H9 (cell line): ENCODE data around the gene GATA3. TPM values are rescaled to one million over a fixed set of nuclear protein-coding genes. Genes with fewer than 3 reads are reported as not detected.

ENCODE experiments used
- DNase-seq: peaks from one replicate; pipeline ENCODE4 v3.0.0-alpha.2; 2017
- H2AFZ ChIP-seq: one replicate; pipeline ENCODE4 v1.6.1; 2013; ENCODE audit warnings: mild to moderate bottlenecking, low read length, control low read depth, moderate library complexity
- H2AK5ac ChIP-seq: 2 replicates; pipeline ENCODE4 v1.6.1; 2013; ENCODE audit warnings: low read length, control low read depth, mixed read lengths; ENCODE audit not compliant: insufficient read length
- H2BK120ac ChIP-seq: one replicate; pipeline ENCODE4 v1.6.1; 2013; ENCODE audit warnings: low read depth, mild to moderate bottlenecking, low read length, control low read depth, inconsistent platforms; ENCODE audit not compliant: poor library complexity, severe bottlenecking
- H2BK12ac ChIP-seq: 2 replicates; pipeline ENCODE4 v1.6.1; 2013; ENCODE audit warnings: low read length, control low read depth, mixed read lengths, low read depth; ENCODE audit not compliant: insufficient read length
- H2BK15ac ChIP-seq: 2 replicates; pipeline ENCODE4 v1.6.1; 2013; ENCODE audit warnings: low read depth, low read length, control low read depth
- H2BK20ac ChIP-seq: one replicate; pipeline ENCODE4 v1.6.1; 2013; ENCODE audit warnings: low read depth, mild to moderate bottlenecking, low read length, control low read depth, inconsistent platforms; ENCODE audit not compliant: poor library complexity, severe bottlenecking
- H2BK5ac ChIP-seq: 2 replicates; pipeline ENCODE4 v1.6.1; 2013; ENCODE audit warnings: low read length, control low read depth, mixed read lengths; ENCODE audit not compliant: insufficient read length
- H3K14ac ChIP-seq: 2 replicates; pipeline ENCODE4 v1.6.1; 2013; ENCODE audit warnings: low read length, control low read depth; ENCODE audit not compliant: insufficient read depth
- H3K18ac ChIP-seq: 2 replicates; pipeline ENCODE4 v1.6.1; 2013; ENCODE audit warnings: low read depth, mild to moderate bottlenecking, mixed read lengths, low read length, control low read depth; ENCODE audit not compliant: insufficient read length
- H3K23ac ChIP-seq: 2 replicates; pipeline ENCODE4 v1.6.1; 2013; ENCODE audit warnings: low read length, control low read depth, mixed read lengths, low read depth; ENCODE audit not compliant: insufficient read length
- H3K23me2 ChIP-seq: 2 replicates; pipeline ENCODE4 v1.6.1; 2013; ENCODE audit warnings: low read depth, mild to moderate bottlenecking, mixed read lengths, low read length, control low read depth; ENCODE audit not compliant: insufficient read length, poor library complexity, severe bottlenecking
- H3K27ac ChIP-seq: 2 replicates; pipeline ENCODE4 v1.5.1; 2013; ENCODE audit warnings: low read length, control low read depth, mixed read lengths, low read depth; ENCODE audit not compliant: insufficient read length
- H3K27me3 ChIP-seq: 2 replicates; pipeline ENCODE4 v1.6.1; 2013; ENCODE audit warnings: low read length, control low read depth, inconsistent platforms; ENCODE audit not compliant: insufficient read depth
- H3K4ac ChIP-seq: 2 replicates; pipeline ENCODE4 v1.6.1; 2013; ENCODE audit warnings: low read depth, mild to moderate bottlenecking, control low read depth, inconsistent platforms, low read length, moderate library complexity
- H3K4me1 ChIP-seq: 2 replicates; pipeline ENCODE4 v1.6.1; 2013; ENCODE audit warnings: low read length, control low read depth, inconsistent platforms; ENCODE audit not compliant: insufficient read depth
- H3K4me2 ChIP-seq: 2 replicates; pipeline ENCODE4 v1.6.1; 2013; ENCODE audit warnings: low read length, control low read depth, mixed read lengths; ENCODE audit not compliant: insufficient read length, insufficient read depth
- H3K56ac ChIP-seq: 2 replicates; pipeline ENCODE4 v1.6.1; 2013; ENCODE audit warnings: low read depth, mild to moderate bottlenecking, mixed read lengths, low read length, control low read depth; ENCODE audit not compliant: insufficient read length
- H3K79me1 ChIP-seq: 2 replicates; pipeline ENCODE4 v1.6.1; 2013; ENCODE audit warnings: low read depth, mild to moderate bottlenecking, moderate library complexity, low read length, control low read depth, inconsistent platforms; ENCODE audit not compliant: insufficient read depth, poor library complexity, severe bottlenecking
- H3K79me2 ChIP-seq: 2 replicates; pipeline ENCODE4 v1.6.1; 2013; ENCODE audit warnings: low read length, control low read depth, inconsistent platforms; ENCODE audit not compliant: insufficient read depth
- H3K9ac ChIP-seq: 2 replicates; pipeline ENCODE4 v1.6.1; 2013; ENCODE audit warnings: low read length, control low read depth, mixed read lengths; ENCODE audit not compliant: insufficient read length; ENCODE audit errors: extremely low read depth
- H3K9me3 ChIP-seq: one replicate; pipeline ENCODE4 v1.6.1; 2013; ENCODE audit warnings: low read depth, low read length, inconsistent platforms; ENCODE audit not compliant: control insufficient read depth
- H3T11ph ChIP-seq: one replicate; pipeline ENCODE4 v1.6.1; 2013; ENCODE audit warnings: mild to moderate bottlenecking, low read length, control low read depth, inconsistent platforms
- H4K20me1 ChIP-seq: one replicate; pipeline ENCODE4 v1.6.1; 2013; ENCODE audit not compliant: control insufficient read depth, insufficient read length, insufficient read depth
- H4K5ac ChIP-seq: 2 replicates; pipeline ENCODE4 v1.6.1; 2013; ENCODE audit warnings: low read depth, mild to moderate bottlenecking, mixed read lengths, low read length, control low read depth; ENCODE audit not compliant: insufficient read length
- H4K8ac ChIP-seq: replicated peaks from 2 replicates; pipeline ENCODE4 v1.6.1; 2013; ENCODE audit warnings: low read length, control low read depth, mixed read lengths, low read depth; ENCODE audit not compliant: insufficient read length
- H4K91ac ChIP-seq: 2 replicates; pipeline ENCODE4 v1.6.1; 2013; ENCODE audit warnings: low read depth, mild to moderate bottlenecking, moderate library complexity, mixed read lengths, low read length, control low read depth; ENCODE audit not compliant: insufficient read length
- H3K27ac Mint-ChIP-seq, 3 experiments: 2 replicates in 2 of 3; 3 replicates in 1 of 3; pipeline ENCODE4 v1.8.0; 2020 to 2021; ENCODE audit warnings: mixed read lengths in 3 of 3, mild to moderate bottlenecking in 1 of 3, moderate library complexity in 1 of 3
- H3K27me3 Mint-ChIP-seq: 2 replicates; pipeline ENCODE4 v1.8.0; 2021; ENCODE audit warnings: low read depth, mild to moderate bottlenecking, moderate library complexity, mixed read lengths
- H3K36me3 Mint-ChIP-seq, 3 experiments: 2 replicates in 2 of 3; 3 replicates in 1 of 3; pipeline ENCODE4 v1.8.0; 2020 to 2021; ENCODE audit warnings: low read depth in 3 of 3, mixed read lengths in 3 of 3; ENCODE audit not compliant: insufficient read depth in 1 of 3
- H3K4me1 Mint-ChIP-seq, 2 experiments: 2 replicates each; pipeline ENCODE4 v1.8.0; 2020; ENCODE audit warnings: mixed read lengths in 2 of 2
- H3K4me3 Mint-ChIP-seq, 2 experiments: 2 replicates in 1 of 2; 3 replicates in 1 of 2; pipeline ENCODE4 v1.8.0; 2020 to 2021; ENCODE audit warnings: mild to moderate bottlenecking in 2 of 2, mixed read lengths in 2 of 2, moderate library complexity in 1 of 2
- H3K9me3 Mint-ChIP-seq, 2 experiments: 2 replicates in 1 of 2; 3 replicates in 1 of 2; pipeline ENCODE4 v1.8.0; 2020; ENCODE audit warnings: mild to moderate bottlenecking in 2 of 2, mixed read lengths in 2 of 2, moderate library complexity in 1 of 2
- WGBS: extraction: QIAGEN DNeasy Blood & Tissue Kit; methylation state at CpG from one replicate; pipeline ENCODE4 v1.1.7; 2013; ENCODE audit warnings: missing lambda C conversion rate, low lambda C conversion rate, mixed read lengths; ENCODE audit not compliant: insufficient read length; ENCODE audit errors: extremely low coverage; 5-methylcytosine and 5-hydroxymethylcytosine counted together
- total RNA-seq: library from RNA; stranded (reverse); gene quantifications from 2 replicates; pipeline ENCODE4 v1.2.1, GENCODE V29; 2021
- TF ChIP-seq, protein P1 (sequence below): fragments of 200-600 bp; sonication (generic); conservative IDR thresholded peaks from 3 replicates; pipeline ENCODE4 v1.8.0; 2021; ENCODE audit warnings: antibody characterized with exemption, mild to moderate bottlenecking

Gene GATA3
- total RNA-seq, 1 experiment from 2014 or later, result 0.31 TPM

DNA sequence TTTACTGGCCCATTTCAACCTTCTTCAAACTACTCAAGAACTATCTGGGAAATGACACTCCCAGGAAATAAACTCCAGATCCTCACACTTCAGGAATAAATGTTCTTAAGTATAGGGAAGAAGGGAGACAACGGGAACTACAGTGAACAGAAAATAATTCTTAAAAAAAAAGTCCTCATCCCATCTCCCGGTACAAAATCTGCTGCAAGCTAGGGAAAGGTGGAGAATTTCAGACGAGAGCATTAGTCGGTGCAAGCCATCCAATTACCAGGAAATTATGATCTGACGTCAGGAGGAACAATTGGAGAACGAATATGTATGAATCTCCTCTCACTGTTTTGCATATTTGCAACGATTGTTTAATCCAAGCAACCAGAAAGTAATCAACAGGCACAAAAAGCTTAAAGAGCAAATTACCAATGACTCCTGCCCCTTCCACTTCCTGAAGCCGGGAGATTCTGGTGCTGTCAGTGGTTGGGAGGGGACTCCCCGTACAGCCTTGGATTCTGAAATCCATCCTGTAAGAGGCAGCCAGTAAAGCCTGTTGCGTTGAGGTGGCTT is 15.1 kb upstream of the GATA3 start:
- Histone ChIP-seq H2AK5ac (no peak overlapping the region), H4K5ac (no peak overlapping the region), H3K4ac (no peak overlapping the region), H2BK12ac (no peak overlapping the region), H2BK15ac (no peak overlapping the region), H3K79me1 (no peaks in the 10 kb centered on the region), H3K9me3 (no peaks in the 10 kb centered on the region), H3K9ac (no peak overlapping the region), H3K4me1 (peaks cover 5% of the 10 kb centered on the region; the same call in 1 of the 2 replicates), H3K79me2 (no peaks in the 10 kb centered on the region), H3K23me2 (peaks cover 2% of the 10 kb centered on the region), H3T11ph (no peak overlapping the region), H2BK120ac (no peak overlapping the region), H3K27me3 (peaks cover 98% of the 10 kb centered on the region), H3K27ac (no peak overlapping the region), H2AFZ (no peak overlapping the region), H2BK20ac (no peak overlapping the region), H3K4me2 (peak overlapping the region; percentile 14), H4K20me1 (no peaks in the 10 kb centered on the region), H2BK5ac (no peak overlapping the region), H4K91ac (no peak overlapping the region), H3K23ac (no peak overlapping the region), H3K14ac (no peak overlapping the region), H3K56ac (no peak overlapping the region), H4K8ac (no peak overlapping the region), H3K18ac (no peak overlapping the region)
- DNase-seq, result no peak
- H3K4me1 Mint-ChIP-seq, result peaks cover 23 to 58% of the 10 kb centered on the region in 2 experiments
- TF ChIP-seq, protein P1, sequence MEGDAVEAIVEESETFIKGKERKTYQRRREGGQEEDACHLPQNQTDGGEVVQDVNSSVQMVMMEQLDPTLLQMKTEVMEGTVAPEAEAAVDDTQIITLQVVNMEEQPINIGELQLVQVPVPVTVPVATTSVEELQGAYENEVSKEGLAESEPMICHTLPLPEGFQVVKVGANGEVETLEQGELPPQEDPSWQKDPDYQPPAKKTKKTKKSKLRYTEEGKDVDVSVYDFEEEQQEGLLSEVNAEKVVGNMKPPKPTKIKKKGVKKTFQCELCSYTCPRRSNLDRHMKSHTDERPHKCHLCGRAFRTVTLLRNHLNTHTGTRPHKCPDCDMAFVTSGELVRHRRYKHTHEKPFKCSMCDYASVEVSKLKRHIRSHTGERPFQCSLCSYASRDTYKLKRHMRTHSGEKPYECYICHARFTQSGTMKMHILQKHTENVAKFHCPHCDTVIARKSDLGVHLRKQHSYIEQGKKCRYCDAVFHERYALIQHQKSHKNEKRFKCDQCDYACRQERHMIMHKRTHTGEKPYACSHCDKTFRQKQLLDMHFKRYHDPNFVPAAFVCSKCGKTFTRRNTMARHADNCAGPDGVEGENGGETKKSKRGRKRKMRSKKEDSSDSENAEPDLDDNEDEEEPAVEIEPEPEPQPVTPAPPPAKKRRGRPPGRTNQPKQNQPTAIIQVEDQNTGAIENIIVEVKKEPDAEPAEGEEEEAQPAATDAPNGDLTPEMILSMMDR, result no peak
- peaks cover 3 to 31% of the 10 kb centered on the region in 2 experiments; a peak in 4 of 5 replicates for H3K9me3 Mint-ChIP-seq
- WGBS, result no CpG with 5 or more reads among the region's 10 CpGs
- H3K36me3 Mint-ChIP-seq, result no peaks in the 10 kb centered on the region; a peak in 1 of 7 replicates
- 0 out of 5 replicates have a peak overlapping the region, but pooled peaks of 1 of the 2 experiments have one; percentile 39 for H3K4me3 Mint-ChIP-seq
- H3K27me3 Mint-ChIP-seq, result peaks cover 100% of the 10 kb centered on the region
- no peak overlapping the region; a peak in 1 of 7 replicates for H3K27ac Mint-ChIP-seq
